ENCODE results near the gene LCN15.

LCN15 gene

DNA sequence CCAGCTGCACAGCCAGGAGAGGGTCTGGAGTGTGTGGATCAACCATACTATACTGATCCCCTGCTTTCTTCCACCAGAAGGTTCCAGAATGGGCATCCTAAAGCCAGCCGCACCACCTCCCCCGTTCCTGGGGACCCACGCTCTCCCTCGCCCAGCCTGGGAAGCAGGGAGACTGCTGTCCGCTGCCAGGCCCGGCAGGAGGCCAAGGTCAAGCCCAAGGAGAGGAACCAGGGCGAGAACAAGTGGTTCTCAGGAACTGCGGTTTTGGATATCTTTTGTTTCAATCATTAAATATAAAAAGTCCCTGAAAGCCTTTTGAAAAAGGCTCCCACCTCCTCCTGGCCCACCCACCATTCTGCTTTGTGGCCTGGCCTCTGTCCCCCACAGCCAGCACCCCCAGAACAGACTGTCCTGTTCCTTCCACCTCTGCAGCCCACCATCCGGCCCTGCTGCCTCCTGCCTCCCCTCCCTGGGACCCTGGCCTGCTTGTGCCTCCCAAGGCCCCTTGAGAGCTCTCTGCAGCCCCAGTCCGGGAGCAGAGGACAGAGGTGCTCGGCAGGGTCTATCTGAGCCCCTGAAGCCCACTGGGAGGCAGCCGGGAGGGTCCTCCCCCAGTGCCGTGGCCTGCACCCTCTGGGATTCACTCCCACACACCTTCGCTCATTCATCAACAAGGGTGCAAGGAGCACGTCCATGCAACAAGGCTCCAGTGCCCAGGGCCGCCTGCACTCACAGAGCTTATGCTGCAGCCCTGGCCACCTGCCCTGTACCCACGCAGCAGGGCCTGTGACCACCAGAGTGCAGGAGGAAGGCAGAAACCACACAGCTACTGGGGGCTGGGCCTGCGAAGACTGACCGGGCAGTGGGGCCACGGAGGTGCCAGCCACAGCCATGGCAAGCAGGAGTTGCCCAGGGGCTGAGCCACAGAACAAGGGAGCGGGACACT, 15.4 kb downstream of the LCN15 start:
- Mint-ChIP-seq H3K36me3 (ENCODE audit: low read depth) (no peaks in the 10 kb centered on the region), H3K4me1 (ENCODE audit: low read depth) (peaks cover 15% of the 10 kb centered on the region), H3K27me3 (peaks cover 56% of the 10 kb centered on the region), H3K9me3 (peaks cover 19% of the 10 kb centered on the region), H3K4me3 (no peak overlapping the region), H3K27ac (no peak overlapping the region)
- intact Hi-C loops (cut with micrococcal nuclease): no loop called here

DNA sequence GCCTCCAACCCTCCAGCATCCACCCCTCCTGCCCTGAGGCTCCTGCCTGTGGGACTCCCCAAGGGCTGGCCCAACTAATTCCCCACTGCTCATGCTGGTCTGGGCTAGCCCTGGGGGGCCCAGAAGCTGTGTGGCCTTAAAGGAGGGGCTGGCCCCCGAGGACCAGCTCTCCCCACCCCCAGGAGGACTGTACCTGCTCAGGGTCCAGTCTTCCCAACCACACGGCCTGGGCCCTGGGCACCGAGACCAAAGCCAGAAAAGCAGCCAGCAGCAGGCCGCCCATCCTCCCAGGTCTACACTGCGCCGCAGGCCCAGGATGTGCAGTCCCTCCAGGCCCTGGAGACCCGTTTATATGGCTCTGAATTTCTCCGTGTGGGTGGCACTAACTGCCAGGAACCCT, 16.1 kb downstream of the LCN15 start, which contains the start of gene LCN6:
TSS of gene LCN6 (minus strand) at position 325 of the 400 bp plus-strand sequence. CDS start at position 283, 42 bp downstream.
- Mint-ChIP-seq H3K4me3 (no peak within 1 kb of the TSS), H3K4me1 (ENCODE audit: low read depth) (peaks cover 15% of the 10 kb centered on the region), H3K9me3 (peaks cover 19% of the 10 kb centered on the region), H3K36me3 (ENCODE audit: low read depth) (no peaks in the 10 kb centered on the region), H3K27ac (no peak within 1 kb of the TSS), H3K27me3 (peaks cover 63% of the 10 kb centered on the region)
- intact Hi-C loops (cut with micrococcal nuclease): no loop called here

DNA sequence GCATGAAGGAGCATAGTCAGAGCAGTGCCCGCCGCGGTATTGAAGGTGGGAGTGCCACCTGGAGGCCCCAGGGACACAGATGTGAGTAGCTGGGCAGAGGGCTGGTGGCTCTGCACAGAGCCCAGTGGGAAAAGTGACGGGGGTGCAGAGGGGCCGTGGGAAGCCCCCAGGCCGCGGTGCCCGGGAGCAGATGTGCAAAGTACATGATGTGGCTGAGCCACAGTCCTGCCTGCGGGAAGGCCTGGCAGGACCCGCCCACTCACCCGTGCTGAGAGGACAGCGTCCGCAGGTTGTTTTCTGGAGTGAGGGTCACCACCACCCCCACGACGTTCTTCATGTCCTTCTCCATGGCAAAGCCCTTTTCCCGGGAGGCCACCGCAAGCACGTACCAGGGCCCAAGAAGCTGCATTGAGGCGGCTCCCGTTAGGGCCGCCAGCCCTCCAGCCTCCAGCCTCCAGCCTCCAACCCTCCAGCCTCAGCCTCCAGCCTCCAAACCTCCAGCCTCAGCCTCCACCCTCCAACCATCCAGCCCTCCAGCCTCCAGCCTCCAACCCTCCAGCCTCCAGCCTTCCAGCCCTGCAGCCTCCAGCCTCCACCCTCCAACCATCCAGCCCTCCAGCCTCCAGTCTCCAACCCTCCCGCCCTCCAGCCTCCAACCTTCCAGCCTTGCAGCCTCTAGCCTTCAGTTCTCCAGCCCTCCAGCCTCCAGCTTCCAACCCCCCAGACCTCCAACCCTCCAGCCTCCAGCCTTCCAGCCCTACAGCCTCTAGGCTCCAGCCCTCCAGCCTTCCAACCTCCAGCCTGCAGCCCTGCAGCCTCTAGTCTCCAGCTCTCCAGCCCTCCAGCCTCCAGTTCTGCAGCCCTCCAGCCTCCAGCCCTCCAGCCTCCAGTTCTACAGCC, 16.9 kb downstream of the LCN15 start:
- Mint-ChIP-seq H3K27ac (no peak overlapping the region), H3K4me3 (no peak overlapping the region), H3K36me3 (ENCODE audit: low read depth) (no peaks in the 10 kb centered on the region), H3K27me3 (peaks cover 67% of the 10 kb centered on the region), H3K9me3 (peaks cover 13% of the 10 kb centered on the region), H3K4me1 (ENCODE audit: low read depth) (peaks cover 15% of the 10 kb centered on the region)
- intact Hi-C loops (cut with micrococcal nuclease): no loop called here

DNA sequence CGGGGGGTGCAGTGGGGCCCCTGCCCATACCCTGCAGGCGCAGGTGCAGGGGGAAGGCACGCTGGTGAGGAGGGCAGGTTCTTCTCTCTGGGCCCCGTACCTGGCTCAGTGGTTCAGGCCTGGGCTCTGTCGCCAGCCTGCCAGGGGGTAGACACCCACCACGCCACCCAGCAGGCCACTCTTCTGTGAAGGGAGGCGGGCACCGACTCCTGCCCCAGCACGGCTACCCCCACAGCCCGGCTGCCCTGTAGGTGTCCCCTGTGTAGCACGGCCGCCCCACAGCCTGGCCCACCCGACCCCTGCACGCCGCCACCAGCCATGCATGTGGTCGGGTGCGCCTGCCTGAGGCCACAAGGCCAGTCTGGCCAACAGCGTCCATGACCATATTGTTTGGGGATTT, 17.7 kb downstream of the LCN15 start:
- Mint-ChIP-seq H3K27ac (no peak overlapping the region), H3K36me3 (ENCODE audit: low read depth) (no peaks in the 10 kb centered on the region), H3K9me3 (peaks cover 5% of the 10 kb centered on the region), H3K4me3 (no peak overlapping the region), H3K4me1 (ENCODE audit: low read depth) (peaks cover 22% of the 10 kb centered on the region), H3K27me3 (peaks cover 70% of the 10 kb centered on the region)
- intact Hi-C loops (cut with micrococcal nuclease): no loop called here

GRCh38 chr9:136746155-136746490, 18.2 kb downstream of the LCN15 start:
- peaks cover 26% of the 10 kb centered on the region for H3K4me1 Mint-ChIP-seq (ENCODE audit: low read depth)
- H3K36me3 Mint-ChIP-seq (ENCODE audit: low read depth): no peaks in the 10 kb centered on the region
- no peaks in the 10 kb centered on the region for H3K9me3 Mint-ChIP-seq
- H3K27me3 Mint-ChIP-seq: peaks cover 75% of the 10 kb centered on the region
- no peak overlapping the region for H3K27ac Mint-ChIP-seq
- H3K4me3 Mint-ChIP-seq: no peak overlapping the region
- intact Hi-C loops (cut with micrococcal nuclease): no loop called here

- Mint-ChIP-seq H3K9me3 (no peaks in the 10 kb centered on the region), H3K36me3 (ENCODE audit: low read depth) (no peaks in the 10 kb centered on the region), H3K27me3 (peaks cover 77% of the 10 kb centered on the region), H3K4me1 (ENCODE audit: low read depth) (peaks cover 26% of the 10 kb centered on the region), H3K4me3 (no peak overlapping the region), H3K27ac (no peak overlapping the region)
- intact Hi-C loops (cut with micrococcal nuclease): no loop called here
Measured at GRCh38 chr9:136745389-136746154, 18.7 kb downstream of the LCN15 start.

- intact Hi-C loops (cut with micrococcal nuclease): no loop called here
- Mint-ChIP-seq H3K9me3 (no peaks in the 10 kb centered on the region), H3K27ac (no peak overlapping the region), H3K4me3 (no peak overlapping the region), H3K4me1 (ENCODE audit: low read depth) (peaks cover 20% of the 10 kb centered on the region), H3K27me3 (peaks cover 80% of the 10 kb centered on the region), H3K36me3 (ENCODE audit: low read depth) (no peaks in the 10 kb centered on the region)
Measured at GRCh38 chr9:136744773-136745172, 19.5 kb downstream of the LCN15 start.

DNA sequence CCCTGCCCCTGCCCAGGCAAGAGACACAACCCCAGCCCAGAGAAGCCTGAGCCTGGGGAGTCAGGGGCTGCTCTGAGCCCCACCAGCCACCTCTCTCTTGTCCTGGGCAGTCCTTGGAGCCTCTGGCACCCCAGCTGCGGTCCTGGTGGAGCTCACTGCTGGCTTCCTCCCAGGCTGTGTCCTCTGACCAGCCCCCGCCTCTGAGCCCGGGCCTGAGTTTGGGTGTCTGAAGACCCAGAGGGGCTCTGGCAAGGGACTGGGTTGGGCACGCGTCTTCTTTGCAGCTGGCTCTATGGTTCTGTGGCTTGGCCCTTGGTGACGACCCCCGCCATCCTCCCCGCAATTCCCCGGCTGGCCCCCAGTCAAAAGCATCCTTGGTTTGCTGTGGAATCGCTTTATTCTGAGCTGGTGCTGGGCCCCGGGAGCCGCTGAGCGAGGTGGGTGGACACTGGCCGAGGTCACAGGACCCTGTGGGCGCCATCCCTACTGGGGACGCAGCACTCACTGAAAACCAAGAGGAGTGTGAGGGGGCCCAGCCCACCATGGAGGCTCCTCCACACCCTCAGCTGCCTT, 20.6 kb downstream of the LCN15 start:
- Mint-ChIP-seq H3K4me3 (no peak overlapping the region), H3K36me3 (ENCODE audit: low read depth) (no peaks in the 10 kb centered on the region), H3K4me1 (ENCODE audit: low read depth) (peaks cover 15% of the 10 kb centered on the region), H3K9me3 (no peaks in the 10 kb centered on the region), H3K27me3 (peaks cover 77% of the 10 kb centered on the region), H3K27ac (no peak overlapping the region)
- intact Hi-C loops (cut with micrococcal nuclease): no loop called here

- H3K4me3 Mint-ChIP-seq: no peak within 1 kb of the TSS
- peaks cover 11% of the 10 kb centered on the region for H3K4me1 Mint-ChIP-seq (ENCODE audit: low read depth)
- no peak within 1 kb of the TSS for H3K27ac Mint-ChIP-seq
- intact Hi-C loops (cut with micrococcal nuclease): no loop called here
- peaks cover 75% of the 10 kb centered on the region for H3K27me3 Mint-ChIP-seq
- H3K9me3 Mint-ChIP-seq: no peaks in the 10 kb centered on the region
- no peaks in the 10 kb centered on the region for H3K36me3 Mint-ChIP-seq (ENCODE audit: low read depth)
Measured at GRCh38 chr9:136742591-136743391, 21.5 kb downstream of the LCN15 start, which contains the start of gene LCN10. LCN10 (minus strand) TSS chr9:136742940; CDS start chr9:136742903, 37 bp downstream.

DNA sequence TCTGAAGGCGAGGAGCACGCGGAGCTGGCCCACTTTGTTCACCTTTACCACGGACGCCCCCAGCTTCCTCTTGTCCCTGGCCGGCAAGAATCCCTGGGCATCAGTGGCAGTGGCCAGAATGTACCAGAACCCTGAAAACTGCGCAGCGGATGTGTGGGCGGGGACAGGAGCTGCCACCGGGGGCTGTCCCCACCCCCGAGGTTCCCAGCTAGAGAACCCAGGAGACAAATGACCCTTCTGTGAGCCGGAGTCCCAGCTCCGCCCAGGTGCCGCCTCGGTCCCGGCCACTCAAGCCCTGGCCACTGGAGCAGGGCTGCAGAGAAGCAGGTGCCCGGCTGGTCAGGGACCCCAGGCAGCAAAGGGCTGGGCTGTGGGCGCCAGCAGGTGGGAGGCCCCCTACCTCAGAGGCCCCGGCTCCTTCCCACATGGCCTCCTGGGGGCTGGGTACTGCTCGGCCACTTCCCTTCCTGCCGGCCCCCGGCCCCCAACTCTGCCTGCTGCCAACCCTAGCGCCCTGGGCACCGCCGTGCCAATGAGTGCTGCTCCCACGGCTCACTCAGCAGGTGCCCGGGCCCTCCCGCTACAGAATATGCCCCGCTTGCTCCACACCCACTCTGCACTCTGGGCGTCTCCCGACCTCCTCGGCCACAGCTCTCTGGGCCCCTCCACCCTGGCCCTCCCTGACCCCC, 22.3 kb downstream of the LCN15 start:
- peaks cover 11% of the 10 kb centered on the region for H3K4me1 Mint-ChIP-seq (ENCODE audit: low read depth)
- no peak overlapping the region for H3K27ac Mint-ChIP-seq
- no peak overlapping the region for H3K4me3 Mint-ChIP-seq
- no peaks in the 10 kb centered on the region for H3K9me3 Mint-ChIP-seq
- H3K27me3 Mint-ChIP-seq: peaks cover 70% of the 10 kb centered on the region
- intact Hi-C loops (cut with micrococcal nuclease): no loop called here
- H3K36me3 Mint-ChIP-seq (ENCODE audit: low read depth): no peaks in the 10 kb centered on the region

GRCh38 chr9:136740971-136741882, 23.1 kb downstream of the LCN15 start:
- intact Hi-C loops (cut with micrococcal nuclease): no loop called here
- Mint-ChIP-seq H3K4me1 (ENCODE audit: low read depth) (peaks cover 11% of the 10 kb centered on the region), H3K4me3 (no peak overlapping the region), H3K27me3 (peaks cover 65% of the 10 kb centered on the region), H3K36me3 (ENCODE audit: low read depth) (no peaks in the 10 kb centered on the region), H3K27ac (no peak overlapping the region), H3K9me3 (no peaks in the 10 kb centered on the region)
